H9 (cell line): ENCODE data around the gene NCMAP. TPM values are rescaled to one million over a fixed set of nuclear protein-coding genes. Genes with fewer than 3 reads are reported as not detected.

Experiments
- DNase-seq: peaks from one replicate; pipeline ENCODE4 v3.0.0-alpha.2; 2017
- H2AFZ ChIP-seq: one replicate; pipeline ENCODE4 v1.6.1; 2013; ENCODE audit warnings: mild to moderate bottlenecking, low read length, control low read depth, moderate library complexity
- H2AK5ac ChIP-seq: 2 replicates; pipeline ENCODE4 v1.6.1; 2013; ENCODE audit warnings: low read length, control low read depth, mixed read lengths; ENCODE audit not compliant: insufficient read length
- H2BK120ac ChIP-seq: one replicate; pipeline ENCODE4 v1.6.1; 2013; ENCODE audit warnings: low read depth, mild to moderate bottlenecking, low read length, control low read depth, inconsistent platforms; ENCODE audit not compliant: poor library complexity, severe bottlenecking
- H2BK12ac ChIP-seq: 2 replicates; pipeline ENCODE4 v1.6.1; 2013; ENCODE audit warnings: low read length, control low read depth, mixed read lengths, low read depth; ENCODE audit not compliant: insufficient read length
- H2BK15ac ChIP-seq: 2 replicates; pipeline ENCODE4 v1.6.1; 2013; ENCODE audit warnings: low read depth, low read length, control low read depth
- H2BK20ac ChIP-seq: one replicate; pipeline ENCODE4 v1.6.1; 2013; ENCODE audit warnings: low read depth, mild to moderate bottlenecking, low read length, control low read depth, inconsistent platforms; ENCODE audit not compliant: poor library complexity, severe bottlenecking
- H2BK5ac ChIP-seq: 2 replicates; pipeline ENCODE4 v1.6.1; 2013; ENCODE audit warnings: low read length, control low read depth, mixed read lengths; ENCODE audit not compliant: insufficient read length
- H3K14ac ChIP-seq: 2 replicates; pipeline ENCODE4 v1.6.1; 2013; ENCODE audit warnings: low read length, control low read depth; ENCODE audit not compliant: insufficient read depth
- H3K18ac ChIP-seq: 2 replicates; pipeline ENCODE4 v1.6.1; 2013; ENCODE audit warnings: low read depth, mild to moderate bottlenecking, mixed read lengths, low read length, control low read depth; ENCODE audit not compliant: insufficient read length
- H3K23ac ChIP-seq: 2 replicates; pipeline ENCODE4 v1.6.1; 2013; ENCODE audit warnings: low read length, control low read depth, mixed read lengths, low read depth; ENCODE audit not compliant: insufficient read length
- H3K23me2 ChIP-seq: 2 replicates; pipeline ENCODE4 v1.6.1; 2013; ENCODE audit warnings: low read depth, mild to moderate bottlenecking, mixed read lengths, low read length, control low read depth; ENCODE audit not compliant: insufficient read length, poor library complexity, severe bottlenecking
- H3K27ac ChIP-seq: 2 replicates; pipeline ENCODE4 v1.5.1; 2013; ENCODE audit warnings: low read length, control low read depth, mixed read lengths, low read depth; ENCODE audit not compliant: insufficient read length
- H3K27me3 ChIP-seq: 2 replicates; pipeline ENCODE4 v1.6.1; 2013; ENCODE audit warnings: low read length, control low read depth, inconsistent platforms; ENCODE audit not compliant: insufficient read depth
- H3K4ac ChIP-seq: 2 replicates; pipeline ENCODE4 v1.6.1; 2013; ENCODE audit warnings: low read depth, mild to moderate bottlenecking, control low read depth, inconsistent platforms, low read length, moderate library complexity
- H3K4me1 ChIP-seq: 2 replicates; pipeline ENCODE4 v1.6.1; 2013; ENCODE audit warnings: low read length, control low read depth, inconsistent platforms; ENCODE audit not compliant: insufficient read depth
- H3K4me2 ChIP-seq: 2 replicates; pipeline ENCODE4 v1.6.1; 2013; ENCODE audit warnings: low read length, control low read depth, mixed read lengths; ENCODE audit not compliant: insufficient read length, insufficient read depth
- H3K56ac ChIP-seq: 2 replicates; pipeline ENCODE4 v1.6.1; 2013; ENCODE audit warnings: low read depth, mild to moderate bottlenecking, mixed read lengths, low read length, control low read depth; ENCODE audit not compliant: insufficient read length
- H3K79me1 ChIP-seq: 2 replicates; pipeline ENCODE4 v1.6.1; 2013; ENCODE audit warnings: low read depth, mild to moderate bottlenecking, moderate library complexity, low read length, control low read depth, inconsistent platforms; ENCODE audit not compliant: insufficient read depth, poor library complexity, severe bottlenecking
- H3K79me2 ChIP-seq: 2 replicates; pipeline ENCODE4 v1.6.1; 2013; ENCODE audit warnings: low read length, control low read depth, inconsistent platforms; ENCODE audit not compliant: insufficient read depth
- H3K9ac ChIP-seq: 2 replicates; pipeline ENCODE4 v1.6.1; 2013; ENCODE audit warnings: low read length, control low read depth, mixed read lengths; ENCODE audit not compliant: insufficient read length; ENCODE audit errors: extremely low read depth
- H3K9me3 ChIP-seq: one replicate; pipeline ENCODE4 v1.6.1; 2013; ENCODE audit warnings: low read depth, low read length, inconsistent platforms; ENCODE audit not compliant: control insufficient read depth
- H3T11ph ChIP-seq: one replicate; pipeline ENCODE4 v1.6.1; 2013; ENCODE audit warnings: mild to moderate bottlenecking, low read length, control low read depth, inconsistent platforms
- H4K20me1 ChIP-seq: one replicate; pipeline ENCODE4 v1.6.1; 2013; ENCODE audit not compliant: control insufficient read depth, insufficient read length, insufficient read depth
- H4K5ac ChIP-seq: 2 replicates; pipeline ENCODE4 v1.6.1; 2013; ENCODE audit warnings: low read depth, mild to moderate bottlenecking, mixed read lengths, low read length, control low read depth; ENCODE audit not compliant: insufficient read length
- H4K8ac ChIP-seq: replicated peaks from 2 replicates; pipeline ENCODE4 v1.6.1; 2013; ENCODE audit warnings: low read length, control low read depth, mixed read lengths, low read depth; ENCODE audit not compliant: insufficient read length
- H4K91ac ChIP-seq: 2 replicates; pipeline ENCODE4 v1.6.1; 2013; ENCODE audit warnings: low read depth, mild to moderate bottlenecking, moderate library complexity, mixed read lengths, low read length, control low read depth; ENCODE audit not compliant: insufficient read length
- H3K27ac Mint-ChIP-seq, 3 experiments: 2 replicates in 2 of 3; 3 replicates in 1 of 3; pipeline ENCODE4 v1.8.0; 2020 to 2021; ENCODE audit warnings: mixed read lengths in 3 of 3, mild to moderate bottlenecking in 1 of 3, moderate library complexity in 1 of 3
- H3K27me3 Mint-ChIP-seq: 2 replicates; pipeline ENCODE4 v1.8.0; 2021; ENCODE audit warnings: low read depth, mild to moderate bottlenecking, moderate library complexity, mixed read lengths
- H3K36me3 Mint-ChIP-seq, 3 experiments: 2 replicates in 2 of 3; 3 replicates in 1 of 3; pipeline ENCODE4 v1.8.0; 2020 to 2021; ENCODE audit warnings: low read depth in 3 of 3, mixed read lengths in 3 of 3; ENCODE audit not compliant: insufficient read depth in 1 of 3
- H3K4me1 Mint-ChIP-seq, 2 experiments: 2 replicates each; pipeline ENCODE4 v1.8.0; 2020; ENCODE audit warnings: mixed read lengths in 2 of 2
- H3K4me3 Mint-ChIP-seq, 2 experiments: 2 replicates in 1 of 2; 3 replicates in 1 of 2; pipeline ENCODE4 v1.8.0; 2020 to 2021; ENCODE audit warnings: mild to moderate bottlenecking in 2 of 2, mixed read lengths in 2 of 2, moderate library complexity in 1 of 2
- H3K9me3 Mint-ChIP-seq, 2 experiments: 2 replicates in 1 of 2; 3 replicates in 1 of 2; pipeline ENCODE4 v1.8.0; 2020; ENCODE audit warnings: mild to moderate bottlenecking in 2 of 2, mixed read lengths in 2 of 2, moderate library complexity in 1 of 2
- WGBS: extraction: QIAGEN DNeasy Blood & Tissue Kit; methylation state at CpG from one replicate; pipeline ENCODE4 v1.1.7; 2013; ENCODE audit warnings: missing lambda C conversion rate, low lambda C conversion rate, mixed read lengths; ENCODE audit not compliant: insufficient read length; ENCODE audit errors: extremely low coverage; 5-methylcytosine and 5-hydroxymethylcytosine counted together
- total RNA-seq: library from RNA; stranded (reverse); gene quantifications from 2 replicates; pipeline ENCODE4 v1.2.1, GENCODE V29; 2021
- TF ChIP-seq, protein P1 (sequence below): fragments of 200-600 bp; sonication (generic); conservative IDR thresholded peaks from 3 replicates; pipeline ENCODE4 v1.8.0; 2021; ENCODE audit warnings: antibody characterized with exemption, mild to moderate bottlenecking

NCMAP gene
- total RNA-seq, 1 experiment from 2014 or later: 0.35 TPM

DNA sequence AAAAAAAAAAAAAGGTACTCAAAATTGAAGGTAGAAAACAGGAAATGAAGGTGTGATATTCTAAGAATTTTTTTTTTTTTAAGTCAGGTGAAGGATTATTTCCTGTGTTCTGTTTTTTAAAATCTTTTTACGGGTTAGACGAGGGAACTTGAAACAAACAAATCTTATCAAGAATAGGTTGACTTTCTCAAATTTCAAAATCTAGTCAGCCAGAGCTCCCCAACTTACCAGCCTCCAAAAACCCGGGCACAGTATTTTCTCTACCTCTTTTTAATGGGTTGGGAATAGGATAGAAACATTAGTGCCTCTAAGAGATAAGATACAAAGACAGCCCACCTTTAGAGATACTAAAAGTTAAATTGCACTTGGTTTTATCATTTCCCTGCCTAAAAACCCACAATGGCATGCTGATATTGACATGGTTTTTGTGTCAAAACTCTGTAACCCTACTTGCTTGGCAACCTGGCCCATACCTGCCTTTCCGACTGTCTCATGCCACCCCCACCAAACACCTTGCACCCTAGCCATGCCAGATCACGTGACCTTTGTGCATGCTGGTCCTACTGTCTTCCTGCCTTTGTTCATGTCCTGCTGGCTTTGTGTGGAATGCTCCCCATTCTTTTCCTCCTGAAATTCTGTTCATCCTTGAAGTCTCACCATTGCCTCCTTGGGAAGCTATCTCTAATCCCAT is 49.1 kb upstream of the NCMAP start:
- Histone ChIP-seq H2BK120ac (no peak overlapping the region), H3K27ac (no peak overlapping the region), H3K14ac (no peak overlapping the region), H2BK5ac (no peak overlapping the region), H2BK20ac (no peak overlapping the region), H3K27me3 (no peaks in the 10 kb centered on the region), H3K18ac (no peak overlapping the region), H3K79me2 (no peaks in the 10 kb centered on the region), H3K56ac (no peak overlapping the region), H4K5ac (no peak overlapping the region), H3K4me2 (no peak overlapping the region), H3K23ac (no peak overlapping the region), H2AFZ (no peak overlapping the region), H3T11ph (no peak overlapping the region), H2AK5ac (no peak overlapping the region), H3K9ac (no peak overlapping the region), H4K8ac (no peak overlapping the region), H2BK15ac (no peak overlapping the region), H3K23me2 (peaks cover 9% of the 10 kb centered on the region), H3K4me1 (peaks cover 6% of the 10 kb centered on the region; the same call in 1 of the 2 replicates), H3K9me3 (no peaks in the 10 kb centered on the region), H4K20me1 (no peaks in the 10 kb centered on the region), H4K91ac (no peak overlapping the region), H3K79me1 (no peaks in the 10 kb centered on the region), H3K4ac (no peak overlapping the region), H2BK12ac (no peak overlapping the region)
- Mint-ChIP-seq H3K36me3 (peaks cover 0 to 7% (median 0%) of the 10 kb centered on the region in 3 experiments; a peak in 2 of 7 replicates), H3K4me3 (no peak overlapping the region), H3K27me3 (peaks cover 3% of the 10 kb centered on the region; the same call in 1 of the 2 replicates), H3K9me3 (no peaks in the 10 kb centered on the region), H3K4me1 (peaks cover 51 to 69% of the 10 kb centered on the region in 2 experiments), H3K27ac (peak overlapping the region; percentile 9 to 84 (median 11); a peak in 4 of 7 replicates)
- TF ChIP-seq, protein P1, sequence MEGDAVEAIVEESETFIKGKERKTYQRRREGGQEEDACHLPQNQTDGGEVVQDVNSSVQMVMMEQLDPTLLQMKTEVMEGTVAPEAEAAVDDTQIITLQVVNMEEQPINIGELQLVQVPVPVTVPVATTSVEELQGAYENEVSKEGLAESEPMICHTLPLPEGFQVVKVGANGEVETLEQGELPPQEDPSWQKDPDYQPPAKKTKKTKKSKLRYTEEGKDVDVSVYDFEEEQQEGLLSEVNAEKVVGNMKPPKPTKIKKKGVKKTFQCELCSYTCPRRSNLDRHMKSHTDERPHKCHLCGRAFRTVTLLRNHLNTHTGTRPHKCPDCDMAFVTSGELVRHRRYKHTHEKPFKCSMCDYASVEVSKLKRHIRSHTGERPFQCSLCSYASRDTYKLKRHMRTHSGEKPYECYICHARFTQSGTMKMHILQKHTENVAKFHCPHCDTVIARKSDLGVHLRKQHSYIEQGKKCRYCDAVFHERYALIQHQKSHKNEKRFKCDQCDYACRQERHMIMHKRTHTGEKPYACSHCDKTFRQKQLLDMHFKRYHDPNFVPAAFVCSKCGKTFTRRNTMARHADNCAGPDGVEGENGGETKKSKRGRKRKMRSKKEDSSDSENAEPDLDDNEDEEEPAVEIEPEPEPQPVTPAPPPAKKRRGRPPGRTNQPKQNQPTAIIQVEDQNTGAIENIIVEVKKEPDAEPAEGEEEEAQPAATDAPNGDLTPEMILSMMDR: no peak
- no peak for DNase-seq
- no CpG with 5 or more reads among the region's 5 CpGs for WGBS
